RWPE1 (cell line): ENCODE measurements around the gene HHATL.

ENCODE experiments used
- CTCF ChIA-PET: fragments of 350-600 bp; sonication (Branson Sonifier 250); formaldehyde crosslinking; extraction: SDS; loops from one replicate; lab custom pipeline; 2021; lab: Yijun Ruan, JAX
- POLR2A ChIA-PET: fragments of 400-600 bp; formaldehyde crosslinking; extraction: SDS; loops from one replicate; lab custom pipeline; 2020; ENCODE audit warnings: antibody characterized with exemption; ENCODE audit not compliant: low non-redundant PET; lab: Yijun Ruan, JAX
- DNase-seq: peaks from one replicate; pipeline ENCODE4 v3.0.0; 2012; ENCODE audit warnings: low spot score
- H3K27ac ChIP-seq: fragments of 450-650 bp; 2 replicates; pipeline ENCODE4 v1.5.1; 2017
- CTCF ChIP-seq: fragments of 450-650 bp; conservative IDR thresholded peaks from 2 replicates; pipeline ENCODE4 v1.5.1; 2017; ENCODE audit warnings: low read depth, mild to moderate bottlenecking

HHATL gene

GRCh38 chr3:42731476-42732195 lies 29.0 kb upstream of the HHATL start:
- no peak for DNase-seq
- TF ChIP-seq CTCF, result no peak
- no peak overlapping the region for H3K27ac ChIP-seq
- CTCF ChIA-PET, result interaction anchor here (0.6 kb wide), 1 partner anchor 87 kb away, joined by 5 read pairs; no protein-coding TSS in a partner anchor
- POLR2A ChIA-PET, result no interaction called here

- no peak for TF ChIP-seq CTCF
- ChIA-PET POLR2A (no interaction called here), CTCF (no interaction called here)
- no peak for DNase-seq
- H3K27ac ChIP-seq, result no peak overlapping the region
Measured at GRCh38 chr3:42730706-42731420, 28.3 kb upstream of the HHATL start.

GRCh38 chr3:42730294-42730693 lies 27.7 kb upstream of the HHATL start:
- TF ChIP-seq CTCF, result no peak
- ChIA-PET POLR2A (no interaction called here), CTCF (no interaction called here)
- no peak for DNase-seq
- H3K27ac ChIP-seq, result no peak overlapping the region

- ChIA-PET CTCF (interaction anchor here (0.6 kb wide), 1 partner anchor 15 kb away, joined by 3 read pairs; no protein-coding TSS in a partner anchor), POLR2A (no interaction called here)
- TF ChIP-seq CTCF, result no peak
- no peak for DNase-seq
- no peak overlapping the region for H3K27ac ChIP-seq
Measured at GRCh38 chr3:42729404-42730145, 27.0 kb upstream of the HHATL start.

GRCh38 chr3:42728668-42729364 lies 26.2 kb upstream of the HHATL start:
- no peak overlapping the region for H3K27ac ChIP-seq
- no peak for DNase-seq
- POLR2A ChIA-PET, result no interaction called here
- TF ChIP-seq CTCF, result no peak
- CTCF ChIA-PET, result no interaction called here

GRCh38 chr3:42728056-42728455 lies 25.5 kb upstream of the HHATL start:
- no peak for TF ChIP-seq CTCF
- POLR2A ChIA-PET, result no interaction called here
- no peak overlapping the region for H3K27ac ChIP-seq
- CTCF ChIA-PET, result no interaction called here
- no peak for DNase-seq
